Subcutaneous adipose tissue (tissue), 4 donors: ENCODE results near the gene PTPRE. TPM values are rescaled to one million over a fixed set of nuclear protein-coding genes. Genes with fewer than 3 reads are reported as not detected.

ENCODE experiments used
- CTCF ChIP-seq: fragments of 450-650 bp; IDR thresholded peaks from one replicate; pipeline ENCODE4 v1.5.1; 2016; ENCODE audit warnings: low read depth, mild to moderate bottlenecking, control low read depth, antibody characterized with exemption, moderate library complexity
- total RNA-seq, 4 donors: library from RNA; depleted of rRNA; stranded (reverse); fragments of >200 nt; gene quantifications; one replicate each; pipeline ENCODE4 v1.1.0, GENCODE V29; 2016

Gene PTPRE
- total RNA-seq, 4 donors from 2014 or later = 10.7 to 66.8 (median 27.9) TPM

GRCh38 chr10:128025951-128026350 lies 119.0 kb downstream of the PTPRE start:
- TF ChIP-seq CTCF = no peak

GRCh38 chr10:128026615-128027300 lies 119.9 kb downstream of the PTPRE start:
- TF ChIP-seq CTCF = no peak

- TF ChIP-seq CTCF = no peak
Measured at GRCh38 chr10:128027306-128027705, 120.4 kb downstream of the PTPRE start.

GRCh38 chr10:128027822-128028507 lies 121.1 kb downstream of the PTPRE start:
- TF ChIP-seq CTCF = no peak

- TF ChIP-seq CTCF = no peak
Measured at GRCh38 chr10:128028508-128029289, 121.8 kb downstream of the PTPRE start.

GRCh38 chr10:128029290-128029651 lies 122.4 kb downstream of the PTPRE start:
- no peak for TF ChIP-seq CTCF

GRCh38 chr10:128029731-128030369 lies 122.9 kb downstream of the PTPRE start:
- no peak for TF ChIP-seq CTCF
